H1 (cell line): ENCODE data around the gene RUNX1. TPM values are rescaled to one million over a fixed set of nuclear protein-coding genes. Genes with fewer than 3 reads are reported as not detected.

ENCODE experiments used
- CTCF ChIA-PET: fragments of 300-600 bp; sonication (Branson Sonifier 250); formaldehyde crosslinking; loops from one replicate; lab custom pipeline; 2021; ENCODE audit not compliant: partially characterized antibody; lab: Charles Lee
- POLR2A ChIA-PET: fragments of 300-600 bp; sonication (Branson Sonifier 250); formaldehyde crosslinking; loops from one replicate; lab custom pipeline; 2021; ENCODE audit warnings: inconsistent platforms; ENCODE audit not compliant: partially characterized antibody; lab: Charles Lee
- DNase-seq, 2 experiments: peaks; one replicate each; pipeline versions ENCODE4 v3.0.0 to v3.0.0-alpha.2; 2010 to 2022; ENCODE audit warnings: low spot score in 2 of 2, low read depth in 1 of 2, mixed read lengths in 1 of 2
- FAIRE-seq: peaks from 2 replicates; lab custom pipeline; 2011; peaks lifted over from hg19 to GRCh38; lab: Jason Lieb, UNC
- H2AFZ ChIP-seq: 2 replicates; pipeline ENCODE4 v1.8.1; 2012; ENCODE audit warnings: low read length, inconsistent platforms
- H2AK5ac ChIP-seq: 2 replicates; pipeline ENCODE4 v1.6.1; 2013; ENCODE audit warnings: low read depth, low read length
- H2BK120ac ChIP-seq: replicated peaks from 2 replicates; pipeline ENCODE3; 2013; ENCODE audit warnings: low read depth, low read length, inconsistent platforms
- H2BK12ac ChIP-seq: 2 replicates; pipeline ENCODE4 v1.6.1; 2013; ENCODE audit warnings: low read depth, low read length
- H2BK15ac ChIP-seq: 2 replicates; pipeline ENCODE4 v1.6.1; 2013; ENCODE audit warnings: low read length
- H2BK20ac ChIP-seq: 2 replicates; pipeline ENCODE4 v1.6.1; 2013; ENCODE audit warnings: low read length
- H2BK5ac ChIP-seq: 2 replicates; pipeline ENCODE4 v1.6.1; 2013; ENCODE audit warnings: low read depth, low read length
- H3K14ac ChIP-seq: 2 replicates; pipeline ENCODE4 v1.6.1; 2013; ENCODE audit warnings: inconsistent platforms; ENCODE audit not compliant: insufficient read length
- H3K18ac ChIP-seq: 2 replicates; pipeline ENCODE4 v1.6.1; 2013; ENCODE audit warnings: low read length; ENCODE audit errors: extremely low read depth
- H3K23ac ChIP-seq: 2 replicates; pipeline ENCODE4 v1.6.1; 2013; ENCODE audit warnings: inconsistent platforms; ENCODE audit not compliant: insufficient read length
- H3K23me2 ChIP-seq: 2 replicates; pipeline ENCODE4 v1.6.1; 2013; ENCODE audit warnings: low read depth, low read length
- H3K27ac ChIP-seq: 2 replicates; pipeline ENCODE4 v1.6.1; 2011; ENCODE audit warnings: low read depth, low read length, inconsistent platforms
- H3K27me3 ChIP-seq, 4 experiments: replicated peaks in 1 of 4; 1 replicate in 1 of 4; 2 replicates in 3 of 4; pipeline versions ENCODE4 v1.6.1 to v1.8.1; 2011 to 2013; ENCODE audit warnings: low read length in 3 of 4, mild to moderate bottlenecking in 3 of 4, inconsistent platforms in 2 of 4, mixed read lengths in 2 of 4, moderate library complexity in 1 of 4; ENCODE audit not compliant: control insufficient read depth in 3 of 4, insufficient read depth in 3 of 4; ENCODE audit errors: extremely low read depth in 1 of 4
- H3K36me3 ChIP-seq, 4 experiments: 2 replicates each; pipeline versions ENCODE4 v1.6.1 to v1.8.1; 2011 to 2013; ENCODE audit warnings: mild to moderate bottlenecking in 4 of 4, low read length in 3 of 4, moderate library complexity in 2 of 4, control low read depth in 1 of 4, inconsistent platforms in 1 of 4; ENCODE audit not compliant: insufficient read depth in 4 of 4, control insufficient read depth in 2 of 4
- H3K4ac ChIP-seq: replicated peaks from 2 replicates; pipeline ENCODE3; 2013; ENCODE audit warnings: low read length, low read depth, mixed read lengths, inconsistent platforms; ENCODE audit not compliant: insufficient read length
- H3K4me1 ChIP-seq, 4 experiments: replicated peaks in 1 of 4; 1 replicate in 1 of 4; 2 replicates in 3 of 4; pipeline versions ENCODE4 v1.6.1 to v1.8.1; 2011 to 2013; ENCODE audit warnings: low read length in 3 of 4, inconsistent platforms in 2 of 4, mixed read lengths in 1 of 4; ENCODE audit not compliant: insufficient read depth in 4 of 4, control insufficient read depth in 3 of 4
- H3K4me2 ChIP-seq, 2 experiments: 2 replicates each; pipeline versions ENCODE4 v1.6.1 to v1.8.1; 2011 to 2013; ENCODE audit warnings: low read depth in 2 of 2, low read length in 2 of 2, control low read depth in 1 of 2, inconsistent platforms in 1 of 2, mild to moderate bottlenecking in 1 of 2; ENCODE audit not compliant: insufficient read depth in 1 of 2
- H3K4me3 ChIP-seq, 4 experiments: fragments of 200-600, 300-600 bp in 1 of 4; sonication (generic), shearing (Covaris generic), sonication (Bioruptor Twin) in 1 of 4; 2 replicates each; pipeline versions ENCODE4 v1.5.1 to v1.8.1; 2011 to 2016; ENCODE audit warnings: low read length in 4 of 4, low read depth in 3 of 4, control low read depth in 2 of 4, inconsistent platforms in 2 of 4, mild to moderate bottlenecking in 2 of 4, mixed read lengths in 1 of 4, moderate library complexity in 1 of 4; ENCODE audit not compliant: insufficient read depth in 2 of 4; ENCODE audit errors: extremely low read depth in 1 of 4
- H3K56ac ChIP-seq: replicated peaks from 2 replicates; pipeline ENCODE3; 2013; ENCODE audit warnings: low read depth, mild to moderate bottlenecking, mixed read lengths, low read length, inconsistent platforms; ENCODE audit not compliant: insufficient read length
- H3K79me1 ChIP-seq: 2 replicates; pipeline ENCODE4 v1.6.1; 2013; ENCODE audit warnings: low read depth, low read length, control low read depth
- H3K79me2 ChIP-seq, 2 experiments: 2 replicates each; pipeline versions ENCODE4 v1.6.1 to v1.8.1; 2012 to 2013; ENCODE audit warnings: low read length in 2 of 2, mild to moderate bottlenecking in 2 of 2, inconsistent platforms in 1 of 2; ENCODE audit not compliant: insufficient read depth in 2 of 2, control insufficient read depth in 1 of 2
- H3K9ac ChIP-seq, 4 experiments: replicated peaks in 1 of 4; 1 replicate in 1 of 4; 2 replicates in 3 of 4; pipeline versions ENCODE4 v1.6.1 to v1.8.1; 2011 to 2013; ENCODE audit warnings: low read depth in 3 of 4, low read length in 3 of 4, control low read depth in 2 of 4, mild to moderate bottlenecking in 2 of 4, moderate library complexity in 2 of 4, inconsistent platforms in 1 of 4; ENCODE audit errors: extremely low read depth in 1 of 4
- H3K9me3 ChIP-seq, 2 experiments: 2 replicates each; pipeline versions ENCODE4 v1.6.1 to v1.8.1; 2012 to 2013; ENCODE audit warnings: mild to moderate bottlenecking in 2 of 2, moderate library complexity in 2 of 2, control low read depth in 1 of 2, inconsistent platforms in 1 of 2, low read depth in 1 of 2, low read length in 1 of 2, mixed read lengths in 1 of 2; ENCODE audit not compliant: insufficient read depth in 2 of 2
- H4K20me1 ChIP-seq, 2 experiments: replicated peaks in 1 of 2; 2 replicates each; pipeline versions ENCODE3 to v1.8.1; 2011 to 2013; ENCODE audit warnings: inconsistent platforms in 2 of 2, low read length in 2 of 2, mild to moderate bottlenecking in 1 of 2; ENCODE audit not compliant: insufficient read depth in 2 of 2, control insufficient read depth in 1 of 2
- H4K5ac ChIP-seq: 2 replicates; pipeline ENCODE4 v1.6.1; 2013; ENCODE audit warnings: low read length, low read depth, mixed read lengths, inconsistent platforms; ENCODE audit not compliant: insufficient read length
- H4K8ac ChIP-seq: 2 replicates; pipeline ENCODE4 v1.8.0; 2013; ENCODE audit warnings: mild to moderate bottlenecking, moderate library complexity, low read length, inconsistent platforms; ENCODE audit not compliant: insufficient read depth; ENCODE audit errors: extremely low read depth
- H4K91ac ChIP-seq: replicated peaks from 2 replicates; pipeline ENCODE3; 2013; ENCODE audit warnings: low read length, mixed read lengths, inconsistent platforms; ENCODE audit not compliant: insufficient read length
- CHD1 ChIP-seq: IDR thresholded peaks from 2 replicates; pipeline ENCODE4 v1.6.1; 2012; ENCODE audit warnings: low read depth, low read length, improper control_type of control experiment
- CTBP2 ChIP-seq: IDR thresholded peaks from 2 replicates; pipeline ENCODE4 v1.7.0; 2011; ENCODE audit warnings: borderline replicate concordance, mild to moderate bottlenecking, moderate library complexity, mixed read lengths, low read length; ENCODE audit not compliant: insufficient read depth, insufficient read length
- EP300 ChIP-seq, 2 experiments: IDR thresholded peaks; 1 replicate in 1 of 2; 2 replicates in 1 of 2; pipeline ENCODE4 v1.6.1; 2011 to 2012; ENCODE audit warnings: low read depth in 2 of 2, low read length in 2 of 2, mild to moderate bottlenecking in 2 of 2, borderline replicate concordance in 1 of 2, inconsistent platforms in 1 of 2, moderate library complexity in 1 of 2
- JUN ChIP-seq: IDR thresholded peaks from 2 replicates; pipeline ENCODE4 v1.6.1; 2011; ENCODE audit warnings: low read depth, mild to moderate bottlenecking, improper control_type of control experiment, low read length
- JUND ChIP-seq: IDR thresholded peaks from 2 replicates; pipeline ENCODE4 v1.6.1; 2011; ENCODE audit warnings: mild to moderate bottlenecking, improper control_type of control experiment, low read length
- KDM4A ChIP-seq: IDR thresholded peaks from one replicate; pipeline ENCODE4 v1.7.1; 2012; ENCODE audit warnings: low read depth, mild to moderate bottlenecking, moderate library complexity, low read length, inconsistent platforms; ENCODE audit not compliant: severe bottlenecking
- PHF8 ChIP-seq: fragments of 200-600 bp; sonication (generic); conservative IDR thresholded peaks from 2 replicates; pipeline ENCODE4 v1.7.1; 2012; ENCODE audit warnings: low read depth, mild to moderate bottlenecking, inconsistent platforms, low read length, moderate library complexity
- RNF2 ChIP-seq: fragments of 200-900, 300-1000 bp; sonication (generic); IDR thresholded peaks from 2 replicates; pipeline ENCODE4 v1.7.1; 2016; ENCODE audit warnings: borderline replicate concordance, low read depth, mild to moderate bottlenecking, antibody characterized with exemption, low read length; ENCODE audit not compliant: poor library complexity, severe bottlenecking; ENCODE audit errors: missing control alignments
- SP2 ChIP-seq: IDR thresholded peaks from 2 replicates; pipeline ENCODE4 v1.6.1; 2012; ENCODE audit warnings: mild to moderate bottlenecking, low read length, inconsistent platforms
- SP4 ChIP-seq: IDR thresholded peaks from 2 replicates; pipeline ENCODE4 v1.6.1; 2012; ENCODE audit warnings: low read length, inconsistent platforms
- WGBS, 2 experiments: shearing (Covaris generic) in 1 of 2; methylation state at CpG; one replicate each; pipeline versions ENCODE4 v1.1.6 to v1.1.7; 2013 to 2015; ENCODE audit warnings: low lambda C conversion rate in 2 of 2, mixed read lengths in 2 of 2, inconsistent platforms in 1 of 2, low coverage in 1 of 2, missing lambda C conversion rate in 1 of 2; ENCODE audit not compliant: insufficient replicate concordance in 2 of 2, insufficient coverage in 1 of 2, insufficient read length in 1 of 2; ENCODE audit errors: extremely low coverage in 1 of 2, missing lambda C conversion rate in 1 of 2; 5-methylcytosine and 5-hydroxymethylcytosine counted together
- polyA plus RNA-seq, 7 experiments: library from polyadenylated mRNA; depleted of rRNA in 3 of 7; stranded (reverse) in 5 of 7; unstranded in 2 of 7; fragments of >200 nt in 5 of 7; fragments of 200-250 nt in 2 of 7; gene quantifications; 1 replicate in 5 of 7; 2 replicates in 1 of 7; 4 replicates in 1 of 7; pipeline versions ENCODE4 v1.2.1 to v1.2.3, GENCODE V29; 2011 to 2013; ENCODE audit warnings: missing spikeins in 2 of 7, mixed read lengths in 2 of 7
- total RNA-seq: library from RNA; stranded (reverse); fragmentation: NEBNext Ultra II Directional; extraction: Animal tissue kit (Norgen Biotek cat#: 25700); gene quantifications from 2 replicates; pipeline ENCODE4 v1.2.1, GENCODE V29; 2021

The RUNX1 gene
- total and polyA plus RNA-seq, 2 of the 8 experiments (the other 6 are each of a cell fraction or from before 2014, with no cell fraction given) = 0.20 to 0.60 TPM

DNA sequence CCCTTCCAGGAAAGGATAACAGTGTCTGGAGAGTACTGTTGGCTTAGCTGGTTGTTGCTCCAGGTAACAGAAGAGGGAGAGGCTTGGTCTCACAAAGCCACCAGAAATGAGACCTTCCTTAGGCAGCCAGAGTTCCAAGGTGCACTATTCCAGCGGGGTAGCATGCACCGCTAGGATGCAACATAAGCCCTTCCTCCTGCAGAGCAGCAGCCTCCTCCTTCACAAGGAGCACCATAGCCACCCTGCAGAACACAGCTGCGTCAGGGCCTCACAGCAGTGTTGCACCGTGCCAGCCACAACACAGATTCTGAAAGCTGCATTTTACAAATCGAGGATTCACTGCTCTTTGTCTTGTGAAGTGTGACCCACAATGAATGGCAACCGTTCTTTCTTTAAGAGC lies 238.3 kb downstream of the RUNX1 start:
- Histone ChIP-seq H2BK15ac (no peak overlapping the region), H3K14ac (no peak overlapping the region), H3K27ac (no peak overlapping the region), H3K9ac (no peak overlapping the region), H2BK120ac (no peak overlapping the region), H2AFZ (no peak overlapping the region), H3K79me1 (no peaks in the 10 kb centered on the region), H2BK5ac (no peak overlapping the region), H3K27me3 (no peaks in the 10 kb centered on the region; a peak in 1 of 7 replicates), H3K23ac (no peak overlapping the region), H3K4me1 (peaks cover 0 to 3% (median 0%) of the 10 kb centered on the region in 4 experiments; a peak in 1 of 7 replicates), H3K56ac (no peak overlapping the region), H3K36me3 (no peaks in the 10 kb centered on the region), H3K4me2 (no peak overlapping the region), H4K91ac (peak overlapping the region; percentile 38), H2BK12ac (no peak overlapping the region), H2AK5ac (no peak overlapping the region), H4K5ac (no peak overlapping the region), H3K4ac (peak overlapping the region; percentile 1), H3K9me3 (no peaks in the 10 kb centered on the region), H4K20me1 (no peaks in the 10 kb centered on the region), H3K79me2 (no peaks in the 10 kb centered on the region), H4K8ac (no peak overlapping the region), H3K23me2 (no peaks in the 10 kb centered on the region), H3K4me3 (no peak overlapping the region), H2BK20ac (no peak overlapping the region), H3K18ac (no peak overlapping the region)
- POLR2A ChIA-PET = no interaction called here
- no peak for TF ChIP-seq PHF8
- TF ChIP-seq SP2 = no peak
- TF ChIP-seq RNF2 = no peak
- TF ChIP-seq EP300 (IDR thresholded peaks at IDR 0.05; ENCODE audit: borderline replicate concordance in 1 of 2, low read depth in 2 of 2, low read length in 2 of 2) = no peak
- no peak for TF ChIP-seq SP4
- TF ChIP-seq KDM4A = no peak
- no peak for TF ChIP-seq CTBP2
- no peak for TF ChIP-seq CHD1
- no peak for TF ChIP-seq JUND
- no peak for TF ChIP-seq JUN
- CTCF ChIA-PET = interaction anchor here (0.6 to 6.8 kb wide), 6 partner anchors 8 to 211 kb away, joined by 3 to 36 read pairs (median 4); no protein-coding TSS in a partner anchor
- FAIRE-seq = no peak
- 85% methylated on average over 6 of the region's 6 CpGs; no CpG with 5 or more reads in 1 of the 2 experiments for WGBS, 2 experiments
- no peak for DNase-seq
